Stimulated activated CD8-positive, alpha-beta memory T cell treated with anti-CD3 and anti-CD28 coated beads, Interleukin-15, amount 100 ng/mL, for 48 hours (primary cell): ENCODE measurements around the gene ADPRHL1.

Experiments
- DNase-seq, 2 donors: peaks; one replicate each; pipeline ENCODE4 v3.0.0-alpha.2; 2020; ENCODE audit warnings: low read depth in 2 of 2

ADPRHL1 gene

GRCh38 chr13:113417008-113417751 is 36.1 kb downstream of the ADPRHL1 start:
- no peak for DNase-seq

DNA sequence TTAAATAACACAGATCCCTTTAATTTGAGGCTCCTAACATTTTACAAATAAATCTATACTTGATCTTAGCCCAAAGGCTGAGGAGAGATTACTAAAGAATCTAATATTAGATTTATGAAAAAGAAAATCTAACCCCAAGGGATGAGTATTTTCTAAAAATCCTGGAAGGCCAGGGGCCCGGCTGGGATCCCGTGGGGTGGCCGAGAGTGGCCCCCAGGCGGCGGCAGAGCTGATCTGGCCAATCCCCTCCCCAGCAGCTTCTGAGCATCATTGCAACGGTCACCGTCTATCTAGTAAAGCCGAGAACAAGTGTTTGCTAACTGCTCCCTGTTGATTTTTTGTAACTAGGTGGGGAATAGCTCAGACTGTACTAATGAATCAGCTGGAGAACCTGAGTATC is 37.5 kb downstream of the ADPRHL1 start:
- no peak for DNase-seq

DNA sequence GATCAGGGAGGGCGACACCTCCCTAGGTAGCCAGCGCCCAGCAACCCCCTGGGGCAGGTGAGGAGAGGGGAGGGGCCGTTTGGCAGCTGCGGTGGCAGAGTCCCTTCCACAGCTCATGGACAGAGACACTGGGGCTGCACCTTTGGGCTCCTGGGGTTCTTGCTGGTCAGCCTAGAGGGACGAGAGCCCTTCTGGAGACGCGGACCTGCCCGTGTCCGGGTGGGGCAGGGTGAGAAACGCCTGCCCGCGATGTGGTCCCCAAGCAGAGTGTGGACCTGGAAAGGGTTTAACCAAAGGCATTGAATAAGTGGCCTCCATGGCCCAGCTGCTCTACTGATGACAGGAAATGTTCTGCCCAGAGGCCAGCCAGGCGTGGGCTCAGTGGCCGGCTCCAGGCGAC is 38.3 kb downstream of the ADPRHL1 start:
- DNase-seq = no peak

DNA sequence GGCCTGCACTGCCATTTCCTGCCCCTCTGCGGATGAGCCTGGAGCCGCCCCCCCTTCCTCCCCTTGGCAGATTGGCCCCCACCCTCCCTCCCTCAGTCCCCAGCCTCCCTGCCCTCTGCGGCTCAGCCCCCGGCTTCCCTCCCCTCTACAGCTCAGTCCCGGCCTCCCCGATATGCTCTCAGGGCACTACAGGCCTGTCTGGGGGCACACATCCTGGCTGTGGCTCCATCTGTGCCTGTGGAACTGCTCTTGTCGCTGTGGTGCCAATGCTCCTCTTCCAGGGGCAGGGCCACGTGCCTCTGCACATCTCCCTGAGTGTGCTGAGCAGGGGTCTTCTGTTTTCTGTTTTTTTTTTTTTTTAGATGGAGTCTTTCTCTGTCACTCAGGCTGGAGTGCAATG is 39.0 kb downstream of the ADPRHL1 start:
- no peak for DNase-seq

- no peak for DNase-seq
Measured at GRCh38 chr13:113413898-113414282, 39.4 kb downstream of the ADPRHL1 start.

DNA sequence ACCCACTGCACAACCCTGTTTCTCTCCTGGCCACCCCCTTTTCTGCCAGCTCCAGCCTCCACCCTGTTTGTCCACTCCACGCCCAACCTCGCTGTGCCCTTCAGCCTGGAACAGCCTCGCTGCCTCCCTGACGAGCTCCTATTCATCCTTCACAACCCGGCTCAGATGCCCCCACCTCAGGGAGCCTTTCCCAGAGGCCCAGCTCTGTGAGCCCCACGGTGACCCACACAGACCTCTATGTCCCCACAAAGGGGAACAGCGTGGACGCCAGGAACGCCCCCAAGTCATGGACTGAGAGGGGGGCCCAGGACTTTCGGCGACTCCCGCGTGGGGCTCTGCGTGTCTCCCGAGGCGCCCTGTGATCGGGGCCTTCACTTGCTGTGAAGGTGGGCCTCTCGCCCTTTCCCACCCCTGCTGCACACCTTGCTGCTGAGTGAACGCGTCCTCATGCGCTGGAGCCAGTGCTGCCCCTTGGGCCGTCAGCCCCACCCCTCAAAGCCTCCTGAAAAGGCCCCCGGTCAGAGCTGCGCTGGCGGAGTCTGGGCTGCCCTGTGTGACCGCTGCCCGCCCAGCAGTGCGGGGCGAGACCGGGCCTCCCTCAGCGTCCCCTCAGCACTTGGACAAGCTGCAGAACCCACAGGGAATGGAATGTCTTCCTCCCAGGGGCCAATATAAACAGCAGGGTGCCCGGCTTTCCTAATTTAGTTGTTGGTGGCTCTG is 40.0 kb downstream of the ADPRHL1 start:
- DNase-seq = no peak

DNA sequence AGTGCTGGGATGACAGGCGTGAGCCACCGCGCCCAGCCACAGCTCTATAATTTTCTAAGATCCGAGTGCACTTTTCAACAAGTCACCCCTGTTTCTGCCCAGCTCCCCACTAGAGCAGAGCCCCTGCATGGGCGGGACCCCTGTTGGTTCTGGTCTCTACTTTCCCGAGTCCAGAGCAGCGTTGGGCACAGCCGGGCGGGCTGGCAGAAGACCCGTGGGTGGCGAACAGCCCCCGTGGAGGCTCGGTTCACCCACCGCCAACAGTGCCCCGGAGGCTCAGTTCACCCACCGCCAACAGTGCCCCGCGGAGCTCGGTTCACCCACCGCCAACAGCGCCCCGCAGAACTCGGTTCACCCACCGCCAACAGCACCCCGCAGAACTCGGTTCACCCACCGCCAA is 40.8 kb downstream of the ADPRHL1 start:
- no peak for DNase-seq

DNA sequence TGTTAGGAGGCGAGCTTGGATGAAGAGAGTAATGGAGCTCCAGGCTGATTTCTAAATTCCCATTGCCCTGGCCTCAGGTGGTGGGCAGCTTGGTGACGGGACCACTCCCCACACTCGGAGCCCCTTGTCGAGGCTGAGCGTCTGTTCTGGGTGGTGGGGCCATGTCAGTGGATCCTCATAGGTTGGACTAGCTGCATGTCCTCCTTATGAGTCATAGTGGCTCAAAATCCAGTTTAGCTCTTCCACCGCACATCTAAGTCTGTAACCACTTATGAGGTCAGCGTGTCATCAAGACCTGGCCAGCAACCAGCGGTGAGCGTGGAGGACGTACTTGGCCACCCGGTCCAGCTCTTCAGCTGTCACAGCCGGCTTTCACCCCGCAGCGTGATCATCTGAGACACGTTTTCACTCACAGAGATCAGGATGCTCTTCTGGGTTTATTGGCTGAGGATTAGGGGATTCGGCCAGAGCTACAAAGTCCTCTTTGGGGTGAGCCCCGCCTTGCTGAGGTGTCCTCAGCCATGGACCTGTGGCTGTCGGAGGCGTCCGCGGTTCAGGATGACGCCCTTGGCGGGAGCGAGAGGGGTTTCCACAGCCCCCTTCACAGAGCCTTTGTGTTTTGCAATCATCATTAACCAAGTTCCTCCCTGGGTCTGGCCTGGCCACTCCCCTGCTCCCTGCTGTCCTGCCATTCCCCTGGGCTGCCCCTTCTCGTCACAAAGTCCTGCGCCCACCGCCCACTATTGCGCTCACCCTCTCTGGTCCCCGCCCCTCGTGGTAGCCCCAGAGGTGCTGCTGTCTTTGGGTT is 41.9 kb downstream of the ADPRHL1 start:
- no peak for DNase-seq

DNA sequence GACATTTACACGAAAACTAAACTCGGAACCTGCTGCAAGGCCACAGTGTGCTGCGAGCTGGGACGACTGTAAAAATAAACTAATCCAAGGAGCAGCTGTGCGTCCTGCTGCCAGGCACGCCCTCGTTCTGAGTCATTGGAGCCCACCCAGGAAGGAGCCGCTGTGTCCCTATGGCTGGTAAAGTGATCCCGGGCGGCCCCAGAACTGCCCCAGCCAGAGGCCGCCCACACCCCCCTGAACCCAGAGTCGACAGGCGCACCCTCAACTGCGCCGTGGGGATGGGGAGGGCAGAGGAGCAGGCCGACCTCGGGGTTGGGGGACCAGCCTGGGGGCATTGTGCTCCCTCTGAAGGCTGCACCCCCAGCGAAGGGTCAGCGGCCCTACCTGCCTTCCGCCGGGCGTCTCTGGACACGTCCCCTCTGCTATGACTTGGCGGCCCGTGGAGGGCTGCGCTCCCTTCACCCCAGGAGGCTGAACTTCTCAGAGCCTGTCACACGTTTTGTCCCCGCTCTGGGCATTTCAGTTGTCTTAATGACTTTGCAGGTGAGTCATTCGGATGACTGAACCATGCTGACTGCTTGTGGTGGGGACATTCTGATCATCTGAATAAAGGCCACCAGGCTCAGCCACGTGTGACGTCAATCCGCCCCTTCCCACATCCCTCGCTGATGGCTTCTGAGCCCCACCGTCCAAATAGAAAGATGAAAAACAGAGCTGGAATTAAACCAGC is 42.7 kb downstream of the ADPRHL1 start:
- no peak for DNase-seq

DNA sequence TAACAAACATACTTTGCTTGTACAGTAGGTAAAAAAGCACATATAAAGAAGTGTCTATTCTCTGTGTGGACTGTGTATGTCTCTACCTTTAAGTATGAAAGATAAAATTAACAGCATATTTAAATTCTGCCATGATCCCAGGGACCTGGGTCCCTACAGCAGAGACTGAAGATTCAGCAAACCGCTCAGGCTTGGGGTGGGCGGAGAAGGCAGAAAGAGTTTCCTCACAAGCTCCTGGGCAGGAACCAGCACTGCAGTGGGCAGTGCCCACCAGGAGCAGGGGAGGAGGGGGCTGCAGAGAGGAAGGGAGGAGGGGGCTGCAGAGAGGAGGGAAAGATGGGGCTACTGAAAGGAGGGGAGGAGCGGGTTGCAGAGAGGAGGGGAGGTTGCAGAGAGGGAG is 44.7 kb downstream of the ADPRHL1 start:
- no peak for DNase-seq

- no peak for DNase-seq
Measured at GRCh38 chr13:113407531-113408393, 45.5 kb downstream of the ADPRHL1 start.

DNA sequence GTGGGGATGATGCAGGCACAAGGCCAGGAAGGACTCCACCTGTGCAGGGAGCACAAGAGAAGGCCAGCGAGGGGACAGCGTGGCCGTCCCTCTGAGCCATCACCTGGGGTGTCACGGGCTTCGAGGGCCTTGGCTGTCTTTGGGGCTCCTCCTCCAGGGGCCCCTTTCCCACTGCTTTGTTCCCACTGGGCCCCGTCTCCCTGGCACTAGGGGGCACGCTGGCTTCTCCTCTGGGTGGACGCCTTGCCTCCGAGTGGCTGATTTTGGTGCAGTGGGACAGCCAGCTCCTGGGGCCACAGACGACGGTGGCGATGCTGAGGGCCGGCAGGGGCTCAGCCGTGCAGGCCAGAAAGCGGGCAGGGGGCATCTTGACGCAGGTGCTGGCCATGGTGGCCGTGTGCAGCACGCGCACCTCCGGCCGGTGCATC is 46.2 kb downstream of the ADPRHL1 start:
- no peak for DNase-seq

DNA sequence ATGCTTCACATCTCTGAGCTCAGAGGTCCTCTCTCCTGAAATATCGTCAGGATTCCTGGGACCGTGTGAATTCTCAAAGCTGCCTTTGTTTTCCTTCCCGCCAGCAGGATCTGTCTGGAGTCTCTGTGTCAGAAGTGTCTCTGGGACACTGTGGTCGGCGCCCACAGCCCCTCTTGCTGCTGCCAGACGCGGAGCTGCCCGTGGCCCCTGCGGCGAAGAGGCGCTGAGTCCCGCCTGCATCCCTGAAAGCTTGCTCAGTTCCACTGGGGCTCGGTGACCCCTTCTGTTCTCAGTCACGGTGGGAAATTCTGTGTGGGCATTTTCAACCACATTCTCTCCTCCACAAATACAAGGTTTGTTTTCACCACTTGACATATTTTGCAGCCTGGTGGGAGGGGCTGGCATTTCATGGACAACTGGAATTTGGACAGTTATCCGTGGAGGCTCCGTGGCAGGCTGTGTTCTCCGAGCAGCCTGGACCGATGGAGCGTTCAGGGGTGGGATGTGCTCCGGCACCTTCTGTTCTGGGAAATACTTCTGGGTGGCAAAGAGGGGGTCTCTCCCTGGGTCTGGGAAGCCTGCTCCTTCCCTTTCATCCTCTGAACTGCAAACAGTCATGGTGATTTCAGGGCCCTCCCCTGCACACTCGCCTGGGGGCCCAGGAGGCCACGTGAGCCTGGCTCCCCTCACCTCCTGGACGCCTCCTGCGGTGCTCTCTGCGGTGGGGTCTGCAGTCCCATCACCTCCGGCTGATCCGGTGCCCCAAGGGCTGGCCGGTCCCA is 46.8 kb downstream of the ADPRHL1 start:
- no peak for DNase-seq

GRCh38 chr13:113405481-113406300 is 47.6 kb downstream of the ADPRHL1 start:
- DNase-seq = no peak

GRCh38 chr13:113404723-113405471 is 48.4 kb downstream of the ADPRHL1 start:
- no peak for DNase-seq

- DNase-seq = no peak
Measured at GRCh38 chr13:113404366-113404722, 48.9 kb downstream of the ADPRHL1 start.

DNA sequence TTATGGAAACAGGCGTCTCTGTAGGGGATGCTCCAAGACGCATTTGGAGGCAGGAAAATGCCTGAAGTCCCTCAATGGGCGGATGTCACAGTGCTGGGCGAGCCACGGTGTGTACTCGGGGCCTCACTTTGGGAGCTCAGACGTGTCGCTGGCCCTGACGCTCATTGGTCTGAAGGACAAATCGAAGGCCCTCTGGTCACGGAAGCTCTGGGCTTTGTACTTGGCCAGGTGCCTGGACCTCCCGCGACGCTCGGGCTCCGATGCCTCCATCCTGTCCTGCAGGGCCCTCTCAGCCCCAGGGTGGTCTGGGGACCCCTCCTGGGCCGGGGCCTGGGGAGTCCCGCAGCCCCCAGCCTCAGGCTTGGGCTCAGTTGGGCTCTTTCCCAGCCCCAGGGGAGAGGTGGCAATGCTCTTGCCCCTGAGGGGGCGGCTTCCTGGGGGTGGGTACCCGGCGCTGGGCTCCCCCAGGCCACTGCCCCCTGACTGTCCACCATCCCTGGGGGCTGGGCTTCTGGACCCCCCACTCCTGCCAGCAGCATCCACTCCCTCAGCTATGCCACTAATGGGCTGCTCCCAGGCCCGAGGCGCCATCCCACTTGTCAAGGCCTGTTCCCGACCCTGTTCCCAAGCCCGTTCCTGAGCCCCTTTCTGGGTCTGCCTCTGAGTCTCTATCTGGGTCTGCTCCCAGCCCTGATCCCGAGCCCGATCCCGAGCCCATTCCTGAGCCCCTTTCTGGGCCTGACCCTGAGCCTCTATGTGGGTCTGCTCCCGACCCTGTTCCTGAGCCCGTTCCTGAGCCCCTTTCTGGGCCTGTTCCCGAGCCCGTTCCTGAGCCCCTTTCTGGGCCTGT is 49.8 kb downstream of the ADPRHL1 start:
- no peak for DNase-seq
